GM12873 (cell line): ENCODE measurements around the gene ADM2.

Source experiments
- CTCF ChIP-seq: IDR thresholded peaks from 2 replicates; pipeline ENCODE4 v1.5.1; 2012; ENCODE audit warnings: low read depth, mild to moderate bottlenecking, moderate library complexity, low read length, control low read depth; ENCODE audit not compliant: insufficient read depth; ENCODE audit errors: missing control alignments

The ADM2 gene

GRCh38 chr22:50504369-50505211 lies 23.2 kb downstream of the ADM2 start:
- no peak for TF ChIP-seq CTCF

- no peak for TF ChIP-seq CTCF
These were observed 24.0 kb downstream of the ADM2 start for GRCh38 chr22:50505276-50505775.

- no peak for TF ChIP-seq CTCF
These were observed 24.6 kb downstream of the ADM2 start for GRCh38 chr22:50505776-50506610.

GRCh38 chr22:50506611-50507420 lies 25.5 kb downstream of the ADM2 start:
- TF ChIP-seq CTCF, result no peak

GRCh38 chr22:50507421-50507990 lies 26.2 kb downstream of the ADM2 start, which contains the start of gene LMF2:
TSS of gene LMF2 (minus strand) at chr22:50507702. CDS start at chr22:50507675, 27 bp downstream.
- TF ChIP-seq CTCF, result no peak

GRCh38 chr22:50507991-50508884 lies 26.9 kb downstream of the ADM2 start, which contains the start of gene NCAPH2:
TSS of gene NCAPH2 (plus strand) at chr22:50508224. CDS start at chr22:50508338, 114 bp downstream.
- no peak for TF ChIP-seq CTCF
